ENCODE measurements around the gene FKRP. TPM values are rescaled to one million over a fixed set of nuclear protein-coding genes. Genes with fewer than 3 reads are reported as not detected.
"Not testable (repeated sequence)": the region's sequence is repeated elsewhere in the genome, so short reads cannot be mapped to it uniquely, and the experiment has no call there.

FKRP gene
- polyA plus RNA-seq, 2 of the 4 experiments (the other 2 are of a cell fraction): 14.7 to 18.8 TPM

GRCh38 chr19:46710687-46711086 is 35.2 kb upstream of the FKRP start:
- WGBS (ENCODE audit: missing lambda C conversion rate): 92% methylated on average over 19 of the region's 25 CpGs
- no peak overlapping the region for H3K4me2 ChIP-seq
- DNase-seq (ENCODE audit: low read depth in 1 of 2, low spot score in 1 of 2) (no peak), FAIRE-seq (no peak), ATAC-seq (no peak)
- POLR2A ChIA-PET: no interaction called here
- H3K4me3 ChIP-seq: no peak overlapping the region
- TF ChIP-seq KDM1A (IDR thresholded peaks at IDR 0.05; ENCODE audit: low read depth) (no peak), FOXS1 (CRISPR knock-in tag; IDR thresholded peaks at IDR 0.05) (no peak), MAFK (IDR thresholded peaks at IDR 0.05; ENCODE audit: partially characterized antibody) (no peak), RARB (CRISPR knock-in tag; IDR thresholded peaks at IDR 0.05) (no peak), NR3C1 (IDR thresholded peaks at IDR 0.05) (no peak), ZC3H11A (IDR thresholded peaks at IDR 0.05) (no peak), NFE2L2 (conservative IDR thresholded peaks at IDR 0.05; ENCODE audit: low read length) (no peak), CEBPB (IDR thresholded peaks at IDR 0.05) (no peak)
- TF ChIP-seq, protein P1, sequence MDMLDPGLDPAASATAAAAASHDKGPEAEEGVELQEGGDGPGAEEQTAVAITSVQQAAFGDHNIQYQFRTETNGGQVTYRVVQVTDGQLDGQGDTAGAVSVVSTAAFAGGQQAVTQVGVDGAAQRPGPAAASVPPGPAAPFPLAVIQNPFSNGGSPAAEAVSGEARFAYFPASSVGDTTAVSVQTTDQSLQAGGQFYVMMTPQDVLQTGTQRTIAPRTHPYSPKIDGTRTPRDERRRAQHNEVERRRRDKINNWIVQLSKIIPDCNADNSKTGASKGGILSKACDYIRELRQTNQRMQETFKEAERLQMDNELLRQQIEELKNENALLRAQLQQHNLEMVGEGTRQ (IDR thresholded peaks at IDR 0.05): no peak
- TF ChIP-seq, protein P2, sequence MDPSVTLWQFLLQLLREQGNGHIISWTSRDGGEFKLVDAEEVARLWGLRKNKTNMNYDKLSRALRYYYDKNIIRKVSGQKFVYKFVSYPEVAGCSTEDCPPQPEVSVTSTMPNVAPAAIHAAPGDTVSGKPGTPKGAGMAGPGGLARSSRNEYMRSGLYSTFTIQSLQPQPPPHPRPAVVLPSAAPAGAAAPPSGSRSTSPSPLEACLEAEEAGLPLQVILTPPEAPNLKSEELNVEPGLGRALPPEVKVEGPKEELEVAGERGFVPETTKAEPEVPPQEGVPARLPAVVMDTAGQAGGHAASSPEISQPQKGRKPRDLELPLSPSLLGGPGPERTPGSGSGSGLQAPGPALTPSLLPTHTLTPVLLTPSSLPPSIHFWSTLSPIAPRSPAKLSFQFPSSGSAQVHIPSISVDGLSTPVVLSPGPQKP (IDR thresholded peaks at IDR 0.05; ENCODE audit: low read depth, low read length): no peak
- TF ChIP-seq, protein P3, sequence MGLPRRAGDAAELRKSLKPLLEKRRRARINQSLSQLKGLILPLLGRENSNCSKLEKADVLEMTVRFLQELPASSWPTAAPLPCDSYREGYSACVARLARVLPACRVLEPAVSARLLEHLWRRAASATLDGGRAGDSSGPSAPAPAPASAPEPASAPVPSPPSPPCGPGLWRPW (IDR thresholded peaks at IDR 0.05): no peak
- no peak overlapping the region for H3K27ac ChIP-seq
- H3K4me1 ChIP-seq: peaks cover 15% of the 10 kb centered on the region
- CTCF ChIA-PET: interaction anchor here (0.7 to 8.7 kb wide), 10 partner anchors 9 to 168 kb away, joined by 3 to 102 read pairs (median 4); partner anchors contain the start of gene DACT3
- H3K9me3 ChIP-seq: no peaks in the 10 kb centered on the region

- ATAC-seq; H3K4me3 ChIP-seq; DNase-seq (ENCODE audit: low read depth in 1 of 2, low spot score in 1 of 2); H3K27ac ChIP-seq; H3K9me3 ChIP-seq; FAIRE-seq: not testable (repeated sequence)
- POLR2A ChIA-PET: interaction anchor here (0.7 kb wide), 1 partner anchor 13 kb away, joined by 3 read pairs; no protein-coding TSS in a partner anchor
- CTCF ChIA-PET: interaction anchor here (1.0 to 8.7 kb wide), 7 partner anchors 10 to 183 kb away, joined by 3 to 102 read pairs (median 4); partner anchors contain the start of gene DACT3
- 88% methylated on average over 6 of the region's 6 CpGs for WGBS (ENCODE audit: missing lambda C conversion rate)
- Histone ChIP-seq H3K4me2 (peak overlapping the region; percentile 98), H3K4me1 (peaks cover 23% of the 10 kb centered on the region)
These were observed 33.0 kb upstream of the FKRP start for GRCh38 chr19:46712768-46713338.

- Histone ChIP-seq H3K27ac (peak overlapping the region; percentile 85 to 90), H3K4me3 (peak overlapping the region; percentile 88), H3K4me1 (peaks cover 25% of the 10 kb centered on the region), H3K9me3 (no peaks in the 10 kb centered on the region), H3K4me2 (peak overlapping the region; percentile 98)
- 4% methylated on average over 14 of the region's 39 CpGs for WGBS (ENCODE audit: missing lambda C conversion rate)
- FAIRE-seq (no peak), DNase-seq (ENCODE audit: low read depth in 1 of 2, low spot score in 1 of 2) (peak; percentile 84 to 99), ATAC-seq (peak; percentile 21 to 65)
- ChIA-PET POLR2A (interaction anchor here (0.7 to 1.2 kb wide), 6 partner anchors 26 to 400 kb away, joined by 3 to 7 read pairs (median 4); partner anchors contain the start of genes CALM3, SLC1A5 and ZC3H4), CTCF (interaction anchor here (1.0 to 8.7 kb wide), 11 partner anchors 11 to 99 kb away, joined by 3 to 102 read pairs (median 6); partner anchors contain the start of gene DACT3)
- no peak for TF ChIP-seq CEBPB (IDR thresholded peaks at IDR 0.05)
- TF ChIP-seq EHMT2 (IDR thresholded peaks at IDR 0.05; ENCODE audit: low read depth): no peak
- TF ChIP-seq ZFP36 (IDR thresholded peaks at IDR 0.05; ENCODE audit: borderline replicate concordance, partially characterized antibody): peak; percentile 99
- no peak for TF ChIP-seq MYC (IDR thresholded peaks at IDR 0.05; ENCODE audit: borderline replicate concordance, low read length)
- TF ChIP-seq, protein P4, sequence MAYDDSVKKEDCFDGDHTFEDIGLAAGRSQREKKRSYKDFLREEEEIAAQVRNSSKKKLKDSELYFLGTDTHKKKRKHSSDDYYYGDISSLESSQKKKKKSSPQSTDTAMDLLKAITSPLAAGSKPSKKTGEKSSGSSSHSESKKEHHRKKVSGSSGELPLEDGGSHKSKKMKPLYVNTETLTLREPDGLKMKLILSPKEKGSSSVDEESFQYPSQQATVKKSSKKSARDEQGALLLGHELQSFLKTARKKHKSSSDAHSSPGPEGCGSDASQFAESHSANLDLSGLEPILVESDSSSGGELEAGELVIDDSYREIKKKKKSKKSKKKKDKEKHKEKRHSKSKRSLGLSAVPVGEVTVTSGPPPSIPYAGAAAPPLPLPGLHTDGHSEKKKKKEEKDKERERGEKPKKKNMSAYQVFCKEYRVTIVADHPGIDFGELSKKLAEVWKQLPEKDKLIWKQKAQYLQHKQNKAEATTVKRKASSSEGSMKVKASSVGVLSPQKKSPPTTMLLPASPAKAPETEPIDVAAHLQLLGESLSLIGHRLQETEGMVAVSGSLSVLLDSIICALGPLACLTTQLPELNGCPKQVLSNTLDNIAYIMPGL (CRISPR knock-in tag; IDR thresholded peaks at IDR 0.05; ENCODE audit: borderline replicate concordance): no peak
- no peak for TF ChIP-seq ESRRA (IDR thresholded peaks at IDR 0.05; ENCODE audit: borderline replicate concordance, low read length)
- TF ChIP-seq, protein P3 (IDR thresholded peaks at IDR 0.05): no peak
- no peak for TF ChIP-seq ZC3H11A (IDR thresholded peaks at IDR 0.05)
- no peak for TF ChIP-seq HOXB5 (CRISPR knock-in tag; IDR thresholded peaks at IDR 0.05)
- peak; percentile 35; the same call in 1 of the 2 replicates for TF ChIP-seq PHF8 (IDR thresholded peaks at IDR 0.05; ENCODE audit: borderline replicate concordance, low read depth)
- TF ChIP-seq KDM1A (IDR thresholded peaks at IDR 0.05; ENCODE audit: low read depth): no peak
- TF ChIP-seq POLR2AphosphoS2 (conservative IDR thresholded peaks at IDR 0.05; ENCODE audit: low read length): no peak
- TF ChIP-seq, protein P5, sequence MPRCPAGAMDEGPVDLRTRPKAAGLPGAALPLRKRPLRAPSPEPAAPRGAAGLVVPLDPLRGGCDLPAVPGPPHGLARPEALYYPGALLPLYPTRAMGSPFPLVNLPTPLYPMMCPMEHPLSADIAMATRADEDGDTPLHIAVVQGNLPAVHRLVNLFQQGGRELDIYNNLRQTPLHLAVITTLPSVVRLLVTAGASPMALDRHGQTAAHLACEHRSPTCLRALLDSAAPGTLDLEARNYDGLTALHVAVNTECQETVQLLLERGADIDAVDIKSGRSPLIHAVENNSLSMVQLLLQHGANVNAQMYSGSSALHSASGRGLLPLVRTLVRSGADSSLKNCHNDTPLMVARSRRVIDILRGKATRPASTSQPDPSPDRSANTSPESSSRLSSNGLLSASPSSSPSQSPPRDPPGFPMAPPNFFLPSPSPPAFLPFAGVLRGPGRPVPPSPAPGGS (IDR thresholded peaks at IDR 0.05): 0 out of 3 replicates have a peak, but pooled peaks have one; percentile 36
- TF ChIP-seq FOSB (CRISPR knock-in tag; IDR thresholded peaks at IDR 0.05): no peak
- no peak for TF ChIP-seq CHD2 (IDR thresholded peaks at IDR 0.05; ENCODE audit: low read length, partially characterized antibody)
- no peak for TF ChIP-seq RARB (CRISPR knock-in tag; IDR thresholded peaks at IDR 0.05)
- TF ChIP-seq, protein P6, sequence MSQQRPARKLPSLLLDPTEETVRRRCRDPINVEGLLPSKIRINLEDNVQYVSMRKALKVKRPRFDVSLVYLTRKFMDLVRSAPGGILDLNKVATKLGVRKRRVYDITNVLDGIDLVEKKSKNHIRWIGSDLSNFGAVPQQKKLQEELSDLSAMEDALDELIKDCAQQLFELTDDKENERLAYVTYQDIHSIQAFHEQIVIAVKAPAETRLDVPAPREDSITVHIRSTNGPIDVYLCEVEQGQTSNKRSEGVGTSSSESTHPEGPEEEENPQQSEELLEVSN (IDR thresholded peaks at IDR 0.05; ENCODE audit: borderline replicate concordance, low read depth): no peak
- no peak for TF ChIP-seq MAX (IDR thresholded peaks at IDR 0.05)
These were observed 31.9 kb upstream of the FKRP start for GRCh38 chr19:46713781-46714443.

Measured in A549 (cell line).